GM12878 (cell line): Measurements from ENCODE around the gene NFE2L3. TPM values are rescaled to one million over a fixed set of nuclear protein-coding genes. Genes with fewer than 3 reads are reported as not detected.

Experiments used
- EGR1 ChIP-seq, 2 experiments: IDR thresholded peaks; 1 replicate in 1 of 2; 2 replicates in 1 of 2; pipeline ENCODE4 v1.6.1; 2011 to 2012; ENCODE audit warnings: low read depth in 2 of 2, low read length in 2 of 2, borderline replicate concordance in 1 of 2, mild to moderate bottlenecking in 1 of 2, moderate library complexity in 1 of 2
- GATAD2B ChIP-seq: fragments of 450-650 bp; conservative IDR thresholded peaks from 2 replicates; pipeline ENCODE4 v1.6.1; 2017; ENCODE audit warnings: low read depth, mild to moderate bottlenecking, moderate library complexity
- LARP7 ChIP-seq: fragments of 450-650 bp; IDR thresholded peaks from 2 replicates; pipeline ENCODE4 v1.6.1; 2017; ENCODE audit warnings: mild to moderate bottlenecking
- MXI1 ChIP-seq: fragments of 150-350 bp; IDR thresholded peaks from 2 replicates; pipeline ENCODE4 v1.6.1; 2011; ENCODE audit warnings: low read depth, mild to moderate bottlenecking, inconsistent platforms, low read length, improper control_type of control experiment
- NR2F1 ChIP-seq: fragments of 450-650 bp; conservative IDR thresholded peaks from 2 replicates; pipeline ENCODE4 v1.6.1; 2017; ENCODE audit warnings: mild to moderate bottlenecking
- polyA plus RNA-seq, 11 experiments: library from polyadenylated mRNA; depleted of rRNA in 4 of 11; unstranded in 6 of 11; stranded (reverse) in 5 of 11; fragments of >200 nt; fragmentation: Nextera tagmentation in 4 of 11; fragmentation: Illumina TruSeq in 1 of 11; extraction: Ambion mirVana in 4 of 11; extraction: Trizol in 1 of 11; gene quantifications; 1 replicate in 1 of 11; 2 replicates in 10 of 11; pipeline versions ENCODE4 v1.2.1 to v1.2.3, GENCODE V29; 2011 to 2016; ENCODE audit warnings: inconsistent platforms in 2 of 11, missing spikeins in 2 of 11, low read depth in 1 of 11
- total RNA-seq, 4 experiments: library from RNA; depleted of rRNA in 3 of 4; stranded (reverse); fragments of >200 nt in 3 of 4; fragmentation: Illumina TruSeq in 1 of 4; extraction: Trizol in 1 of 4; gene quantifications; 2 replicates each; pipeline versions ENCODE4 v1.2.1 to v1.2.3, GENCODE V29; 2013 to 2021
- TF ChIP-seq, protein P1 (sequence below): IDR thresholded peaks from 2 replicates; pipeline ENCODE4 v1.6.1; 2011; ENCODE audit warnings: mild to moderate bottlenecking, low read depth, low read length, moderate library complexity; ENCODE audit not compliant: insufficient replicate concordance
- TF ChIP-seq, protein P2 (sequence below): fragments of 450-650 bp; conservative IDR thresholded peaks from 2 replicates; pipeline ENCODE4 v1.6.1; 2017; ENCODE audit warnings: mild to moderate bottlenecking, moderate library complexity

The NFE2L3 gene
- total and polyA plus RNA-seq, 10 of the 15 experiments (the other 5 are each of a cell fraction or from before 2014, with no cell fraction given): 4.4 to 34.9 (median 13.0) TPM

DNA sequence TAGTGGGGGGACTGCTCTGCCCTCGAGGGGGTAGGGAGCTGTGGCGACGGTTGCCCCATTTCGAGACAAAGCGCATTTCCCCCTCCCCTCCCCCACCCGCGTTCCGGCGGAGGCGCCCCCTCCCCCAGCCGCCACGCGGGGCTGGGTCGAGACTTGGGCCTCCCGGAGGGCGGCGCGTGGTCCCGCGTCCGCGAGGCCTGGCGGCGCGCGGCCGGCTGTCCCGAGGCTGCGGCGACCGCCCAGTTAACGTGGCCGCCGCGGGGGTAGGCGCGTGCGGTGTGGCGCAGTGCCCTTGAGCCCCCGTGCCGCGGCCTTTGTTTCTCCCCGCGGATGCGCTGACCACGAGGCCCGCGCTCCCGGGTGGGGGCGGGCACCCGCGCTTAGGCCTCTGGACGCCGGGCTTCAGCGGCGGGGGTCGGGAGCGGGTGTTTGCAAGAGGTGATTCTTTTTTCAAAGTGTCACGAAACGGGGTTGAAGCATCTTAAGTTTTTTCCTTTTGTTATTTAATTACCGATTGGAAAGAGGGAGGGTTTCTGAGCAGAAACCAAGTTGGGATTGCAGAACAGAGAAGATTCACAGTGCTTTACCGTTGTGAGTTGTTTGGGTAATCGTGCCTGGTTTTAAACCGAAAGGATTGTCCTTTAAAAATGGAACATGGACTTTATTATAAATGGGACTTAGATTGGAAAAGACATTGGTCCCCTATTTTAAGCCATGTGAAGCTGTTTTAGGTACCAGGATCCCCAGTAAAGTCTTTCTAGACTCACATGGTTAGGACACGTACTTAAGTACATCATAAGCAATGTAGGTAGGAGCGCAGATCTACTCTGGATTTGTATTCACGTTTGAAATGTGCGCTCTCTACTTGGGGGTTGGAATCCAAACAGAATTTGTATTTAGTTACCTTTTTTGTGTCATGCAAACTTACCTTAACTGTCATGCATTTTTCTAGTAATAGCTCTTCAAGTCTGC, 50.3 kb downstream of the NFE2L3 start (continued):
- TF ChIP-seq, protein P1, sequence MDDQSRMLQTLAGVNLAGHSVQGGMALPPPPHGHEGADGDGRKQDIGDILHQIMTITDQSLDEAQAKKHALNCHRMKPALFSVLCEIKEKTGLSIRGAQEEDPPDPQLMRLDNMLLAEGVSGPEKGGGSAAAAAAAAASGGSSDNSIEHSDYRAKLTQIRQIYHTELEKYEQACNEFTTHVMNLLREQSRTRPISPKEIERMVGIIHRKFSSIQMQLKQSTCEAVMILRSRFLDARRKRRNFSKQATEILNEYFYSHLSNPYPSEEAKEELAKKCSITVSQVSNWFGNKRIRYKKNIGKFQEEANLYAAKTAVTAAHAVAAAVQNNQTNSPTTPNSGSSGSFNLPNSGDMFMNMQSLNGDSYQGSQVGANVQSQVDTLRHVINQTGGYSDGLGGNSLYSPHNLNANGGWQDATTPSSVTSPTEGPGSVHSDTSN: no peak
- 0 out of 2 replicates have a peak, but pooled peaks have one; percentile 27 for TF ChIP-seq GATAD2B
- 0 out of 2 replicates have a peak, but pooled peaks have one; percentile 21 for TF ChIP-seq NR2F1
- 0 out of 3 replicates have a peak, but pooled peaks of 1 of the 2 experiments have one; percentile 27 for TF ChIP-seq EGR1 (IDR thresholded peaks at IDR 0.05; ENCODE audit: borderline replicate concordance in 1 of 2, low read depth in 2 of 2, low read length in 2 of 2)
- no peak; the same call in none of the 2 replicates for TF ChIP-seq LARP7
- TF ChIP-seq MXI1: peak; percentile 5; the same call in 1 of the 2 replicates
- TF ChIP-seq, protein P2, sequence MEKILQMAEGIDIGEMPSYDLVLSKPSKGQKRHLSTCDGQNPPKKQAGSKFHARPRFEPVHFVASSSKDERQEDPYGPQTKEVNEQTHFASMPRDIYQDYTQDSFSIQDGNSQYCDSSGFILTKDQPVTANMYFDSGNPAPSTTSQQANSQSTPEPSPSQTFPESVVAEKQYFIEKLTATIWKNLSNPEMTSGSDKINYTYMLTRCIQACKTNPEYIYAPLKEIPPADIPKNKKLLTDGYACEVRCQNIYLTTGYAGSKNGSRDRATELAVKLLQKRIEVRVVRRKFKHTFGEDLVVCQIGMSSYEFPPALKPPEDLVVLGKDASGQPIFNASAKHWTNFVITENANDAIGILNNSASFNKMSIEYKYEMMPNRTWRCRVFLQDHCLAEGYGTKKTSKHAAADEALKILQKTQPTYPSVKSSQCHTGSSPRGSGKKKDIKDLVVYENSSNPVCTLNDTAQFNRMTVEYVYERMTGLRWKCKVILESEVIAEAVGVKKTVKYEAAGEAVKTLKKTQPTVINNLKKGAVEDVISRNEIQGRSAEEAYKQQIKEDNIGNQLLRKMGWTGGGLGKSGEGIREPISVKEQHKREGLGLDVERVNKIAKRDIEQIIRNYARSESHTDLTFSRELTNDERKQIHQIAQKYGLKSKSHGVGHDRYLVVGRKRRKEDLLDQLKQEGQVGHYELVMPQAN: peak; percentile 30
